Measurements from ENCODE around the gene CNKSR3. TPM values are rescaled to one million over a fixed set of nuclear protein-coding genes. Genes with fewer than 3 reads are reported as not detected.

Gene CNKSR3
- total RNA-seq, 1 experiment from 2014 or later: 5.6 TPM

DNA sequence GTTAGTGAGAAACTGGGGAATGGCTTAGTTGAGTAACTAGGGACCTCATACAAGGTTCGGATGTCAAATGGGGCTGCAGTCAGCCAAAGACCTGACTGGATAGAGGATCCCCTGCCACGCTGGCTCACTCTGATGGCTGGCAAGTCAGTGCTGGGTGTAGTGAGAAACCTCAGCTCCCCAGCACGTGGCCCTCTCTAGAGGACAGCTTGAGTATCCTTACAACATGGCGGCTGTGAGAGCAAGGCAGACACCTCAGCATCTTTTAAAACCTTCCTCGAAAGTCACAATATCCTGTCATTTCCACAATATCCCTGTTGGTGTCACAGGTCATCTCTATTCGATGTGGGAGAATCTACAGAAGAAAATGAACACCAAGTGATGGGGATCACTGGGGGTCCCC is 127.2 kb downstream of the CNKSR3 start:
- no peak overlapping the region for H3K27ac ChIP-seq (ENCODE audit: insufficient read length, low read depth, low read length)
- no peak overlapping the region for H3K14ac ChIP-seq (ENCODE audit: insufficient read depth, low read length)
- H3K79me2 ChIP-seq (ENCODE audit: insufficient read depth, low read length): no peaks in the 10 kb centered on the region
- no peak overlapping the region for H2AK5ac ChIP-seq (ENCODE audit: insufficient read length, low read length)
- peaks cover 4% of the 10 kb centered on the region; the same call in 1 of the 2 replicates for H3K4me1 ChIP-seq (ENCODE audit: insufficient read depth, low read length)
- no peaks in the 10 kb centered on the region for H3K9me3 ChIP-seq (ENCODE audit: control insufficient read depth, low read depth, low read length)
- no peak overlapping the region for H3K4me2 ChIP-seq (ENCODE audit: insufficient read depth, insufficient read length, low read length)
- Mint-ChIP-seq H3K4me1 (peaks cover 6 to 13% of the 10 kb centered on the region in 2 experiments), H3K36me3 (ENCODE audit: insufficient read depth in 1 of 3, low read depth in 3 of 3) (no peaks in the 10 kb centered on the region), H3K9me3 (no peaks in the 10 kb centered on the region; a peak in 1 of 5 replicates), H3K4me3 (no peak overlapping the region), H3K27me3 (ENCODE audit: low read depth) (peaks cover 4% of the 10 kb centered on the region; the same call in 1 of the 2 replicates), H3K27ac (no peak overlapping the region)
- H3K56ac ChIP-seq (ENCODE audit: insufficient read length, low read depth, low read length): no peak overlapping the region
- H4K91ac ChIP-seq (ENCODE audit: insufficient read length, low read depth, low read length): no peak overlapping the region
- no CpG with 5 or more reads among the region's 6 CpGs for WGBS (ENCODE audit: extremely low coverage, insufficient read length, low lambda C conversion rate)
- no peak overlapping the region for H3K4ac ChIP-seq (ENCODE audit: low read depth, low read length)
- H2BK20ac ChIP-seq (ENCODE audit: low read depth, low read length, poor library complexity, severe bottlenecking): no peak overlapping the region
- TF ChIP-seq, protein P1, sequence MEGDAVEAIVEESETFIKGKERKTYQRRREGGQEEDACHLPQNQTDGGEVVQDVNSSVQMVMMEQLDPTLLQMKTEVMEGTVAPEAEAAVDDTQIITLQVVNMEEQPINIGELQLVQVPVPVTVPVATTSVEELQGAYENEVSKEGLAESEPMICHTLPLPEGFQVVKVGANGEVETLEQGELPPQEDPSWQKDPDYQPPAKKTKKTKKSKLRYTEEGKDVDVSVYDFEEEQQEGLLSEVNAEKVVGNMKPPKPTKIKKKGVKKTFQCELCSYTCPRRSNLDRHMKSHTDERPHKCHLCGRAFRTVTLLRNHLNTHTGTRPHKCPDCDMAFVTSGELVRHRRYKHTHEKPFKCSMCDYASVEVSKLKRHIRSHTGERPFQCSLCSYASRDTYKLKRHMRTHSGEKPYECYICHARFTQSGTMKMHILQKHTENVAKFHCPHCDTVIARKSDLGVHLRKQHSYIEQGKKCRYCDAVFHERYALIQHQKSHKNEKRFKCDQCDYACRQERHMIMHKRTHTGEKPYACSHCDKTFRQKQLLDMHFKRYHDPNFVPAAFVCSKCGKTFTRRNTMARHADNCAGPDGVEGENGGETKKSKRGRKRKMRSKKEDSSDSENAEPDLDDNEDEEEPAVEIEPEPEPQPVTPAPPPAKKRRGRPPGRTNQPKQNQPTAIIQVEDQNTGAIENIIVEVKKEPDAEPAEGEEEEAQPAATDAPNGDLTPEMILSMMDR (conservative IDR thresholded peaks at IDR 0.05): no peak
- H2AFZ ChIP-seq (ENCODE audit: low read length): no peak overlapping the region
- DNase-seq: no peak
- H3K27me3 ChIP-seq (ENCODE audit: insufficient read depth, low read length): no peaks in the 10 kb centered on the region
- no peaks in the 10 kb centered on the region for H4K20me1 ChIP-seq (ENCODE audit: control insufficient read depth, insufficient read depth, insufficient read length)
- H3K18ac ChIP-seq (ENCODE audit: insufficient read length, low read depth, low read length): no peak overlapping the region
- no peak overlapping the region for H3K9ac ChIP-seq (ENCODE audit: extremely low read depth, insufficient read length, low read length)
- H2BK120ac ChIP-seq (ENCODE audit: low read depth, low read length, poor library complexity, severe bottlenecking): no peak overlapping the region
- H3K79me1 ChIP-seq (ENCODE audit: insufficient read depth, low read depth, low read length, poor library complexity, severe bottlenecking): no peaks in the 10 kb centered on the region
- H2BK15ac ChIP-seq (ENCODE audit: low read depth, low read length): no peak overlapping the region
- H2BK12ac ChIP-seq (ENCODE audit: insufficient read length, low read depth, low read length): no peak overlapping the region
- H4K5ac ChIP-seq (ENCODE audit: insufficient read length, low read depth, low read length): no peak overlapping the region
- H3K23me2 ChIP-seq (ENCODE audit: insufficient read length, low read depth, low read length, poor library complexity, severe bottlenecking): no peaks in the 10 kb centered on the region
- H3T11ph ChIP-seq (ENCODE audit: low read length): no peak overlapping the region
- no peak overlapping the region for H3K23ac ChIP-seq (ENCODE audit: insufficient read length, low read depth, low read length)
- no peak overlapping the region for H2BK5ac ChIP-seq (ENCODE audit: insufficient read length, low read length)
- no peak overlapping the region for H4K8ac ChIP-seq (replicated peaks; ENCODE audit: insufficient read length, low read depth, low read length)

Data from H9 (cell line).